ENCODE data around the gene CDH26. TPM values are rescaled to one million over a fixed set of nuclear protein-coding genes. Genes with fewer than 3 reads are reported as not detected.
"Not testable (repeated sequence)": the region's sequence is repeated elsewhere in the genome, so short reads cannot be mapped to it uniquely, and the experiment has no call there.

CDH26 gene
- total RNA-seq, 1 experiment from 2014 or later = 0.21 TPM

DNA sequence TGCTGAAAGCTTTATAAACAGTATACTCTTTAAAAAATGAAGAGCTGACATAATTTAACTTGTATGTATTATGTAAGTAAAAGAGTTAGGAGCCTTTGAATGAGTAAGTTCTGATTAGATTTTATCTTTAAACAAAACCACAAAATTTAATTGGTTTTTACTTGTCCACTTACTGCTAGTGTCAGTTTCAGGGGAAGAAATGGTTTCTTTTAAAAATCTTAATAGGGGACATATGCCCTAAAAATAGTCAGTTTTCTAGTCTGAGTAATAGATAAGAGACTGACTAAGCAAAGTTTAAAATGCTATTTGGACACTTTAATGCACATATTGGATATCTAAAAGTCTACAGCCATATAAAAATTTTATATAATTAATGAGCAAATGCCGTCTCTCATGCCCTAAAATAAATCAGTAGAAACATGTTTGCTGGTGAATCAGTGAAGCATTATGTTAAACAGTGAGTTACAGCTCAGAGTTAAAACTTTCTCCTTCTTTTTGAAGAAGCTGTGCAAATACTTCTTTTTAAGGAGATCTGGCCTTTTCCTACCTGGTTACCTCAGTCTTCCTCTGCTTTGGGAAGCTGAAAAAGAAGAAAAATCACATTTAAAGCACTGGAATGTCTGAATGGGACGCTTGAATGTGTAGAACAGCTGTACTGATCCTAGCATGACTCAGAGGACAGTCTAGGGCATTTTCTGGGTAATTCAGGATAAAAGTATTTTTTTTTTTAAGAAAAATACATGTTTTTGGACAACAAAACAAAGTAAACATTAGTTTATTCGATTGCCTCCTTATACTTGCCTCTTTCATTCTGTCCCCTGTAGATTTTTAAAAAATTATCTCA lies 55.3 kb downstream of the CDH26 start:
- no peak for DNase-seq (ENCODE audit: low spot score)

DNA sequence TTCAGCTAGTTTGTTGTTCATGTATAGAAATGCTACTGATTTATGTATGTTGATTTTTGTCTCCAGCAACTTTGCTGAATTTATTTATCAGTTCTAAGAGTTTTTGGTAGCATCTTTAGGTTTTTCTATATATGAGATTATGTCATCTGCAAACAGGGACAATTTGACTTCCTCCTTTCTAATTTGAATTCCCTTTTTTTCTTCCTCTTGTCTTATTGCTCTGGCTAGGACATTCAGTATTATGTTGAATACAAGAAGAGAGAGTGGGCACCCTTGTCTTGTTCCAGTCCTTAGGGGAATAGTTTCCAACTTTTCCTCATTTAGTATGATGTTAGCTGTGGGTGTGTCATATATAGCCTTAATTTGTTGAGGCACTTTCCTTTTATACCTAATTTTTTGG lies 58.2 kb downstream of the CDH26 start:
- DNase-seq (ENCODE audit: low spot score) = no peak

DNA sequence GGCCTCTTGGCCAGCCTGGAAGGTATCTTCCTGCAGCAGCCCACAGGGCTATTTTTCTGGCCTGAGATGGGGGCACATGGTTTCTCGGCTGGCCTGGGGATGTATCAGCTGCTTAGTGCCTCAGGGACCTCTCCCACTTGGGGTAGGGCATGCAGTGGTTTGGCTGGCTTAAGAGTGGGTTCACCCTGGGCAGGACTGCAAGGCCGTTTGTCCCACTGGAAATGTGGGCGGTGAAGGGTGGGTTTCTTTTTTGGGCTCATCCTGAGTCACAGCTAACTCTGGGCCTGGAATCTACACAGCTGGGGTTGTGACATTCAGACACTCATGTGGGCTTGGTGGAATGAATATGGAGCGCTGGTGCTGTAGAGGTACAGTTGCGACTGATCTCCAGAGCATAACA lies 62.0 kb downstream of the CDH26 start:
- no peak for DNase-seq (ENCODE audit: low spot score)

DNA sequence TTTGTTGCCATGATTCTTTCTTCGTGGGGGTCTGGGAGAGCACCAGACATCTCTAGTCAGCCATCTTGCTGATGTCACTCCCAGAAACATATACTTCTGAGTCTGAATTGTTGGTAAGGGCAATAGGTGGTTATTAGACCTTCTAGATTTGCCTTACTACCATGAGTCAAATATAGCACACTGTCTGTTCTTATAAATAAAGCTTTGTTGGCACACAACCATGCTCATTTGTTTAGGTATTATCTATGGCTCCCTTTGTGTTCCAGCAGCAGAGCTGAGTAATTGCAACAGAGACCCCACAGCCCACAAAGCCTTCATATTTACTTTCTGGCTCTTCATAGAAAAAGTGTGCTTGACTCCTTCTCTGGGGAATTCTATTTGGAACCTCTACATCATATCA lies 62.9 kb downstream of the CDH26 start:
- DNase-seq (ENCODE audit: low spot score) = no peak

DNA sequence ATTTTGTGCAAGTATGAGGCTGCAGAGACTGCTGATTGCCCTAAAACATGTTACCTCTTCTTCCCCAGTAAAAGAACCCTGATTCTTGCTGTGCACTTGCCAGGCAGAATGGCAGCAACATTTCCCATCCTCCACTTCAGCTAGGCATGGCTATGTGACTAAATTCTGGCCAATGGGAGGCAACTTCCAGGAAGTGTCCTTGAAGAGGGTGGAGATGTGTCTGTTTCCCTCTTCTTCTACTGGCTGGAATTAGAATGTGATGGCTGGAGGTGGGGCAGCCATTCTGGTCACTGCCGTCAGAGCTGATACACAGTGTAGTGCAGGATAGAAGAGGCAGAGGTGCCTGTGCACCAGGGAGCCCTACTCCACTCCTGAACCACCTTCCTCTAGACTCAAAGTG lies 64.6 kb downstream of the CDH26 start:
- no peak for DNase-seq (ENCODE audit: low spot score)

DNA sequence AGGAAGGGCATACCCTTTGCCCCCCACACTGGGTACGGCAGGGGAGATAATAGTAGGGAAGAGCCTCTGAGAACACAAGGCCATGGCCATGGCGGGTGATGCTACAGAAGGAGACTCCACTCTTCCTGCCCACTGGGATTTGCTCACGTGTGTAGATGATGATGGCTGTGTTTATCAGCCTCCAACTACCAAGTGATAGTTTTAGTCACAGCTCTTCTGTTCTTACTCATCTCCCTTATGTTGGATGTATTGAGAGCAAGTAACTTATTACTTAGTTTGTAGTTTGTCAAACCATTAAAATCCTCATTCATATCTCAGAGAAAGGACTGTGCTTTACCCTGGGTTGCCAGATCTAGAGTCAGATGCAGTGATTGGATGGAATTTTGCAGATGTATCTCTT lies 66.0 kb downstream of the CDH26 start:
- DNase-seq (ENCODE audit: low spot score) = no peak

DNA sequence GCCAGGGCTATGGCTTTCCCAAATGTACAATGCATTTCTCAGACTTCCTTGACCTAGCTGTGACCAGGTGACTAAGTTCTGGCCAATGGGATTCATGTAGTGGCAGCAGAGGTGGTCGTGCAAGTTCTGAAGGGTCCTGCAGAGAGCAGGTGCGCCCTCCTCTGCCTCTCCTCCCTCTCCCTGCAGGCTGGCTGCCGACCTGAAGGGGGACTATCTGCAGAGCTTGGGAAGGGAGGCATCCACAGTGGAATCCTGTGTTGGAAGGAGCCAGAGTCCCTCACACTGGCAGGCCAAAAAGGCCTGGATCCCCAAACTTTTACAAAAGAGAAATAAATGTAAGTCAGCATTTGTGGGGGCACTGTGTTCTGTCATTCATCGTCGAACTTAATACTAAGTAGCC lies 66.6 kb downstream of the CDH26 start:
- no peak for DNase-seq (ENCODE audit: low spot score)

DNA sequence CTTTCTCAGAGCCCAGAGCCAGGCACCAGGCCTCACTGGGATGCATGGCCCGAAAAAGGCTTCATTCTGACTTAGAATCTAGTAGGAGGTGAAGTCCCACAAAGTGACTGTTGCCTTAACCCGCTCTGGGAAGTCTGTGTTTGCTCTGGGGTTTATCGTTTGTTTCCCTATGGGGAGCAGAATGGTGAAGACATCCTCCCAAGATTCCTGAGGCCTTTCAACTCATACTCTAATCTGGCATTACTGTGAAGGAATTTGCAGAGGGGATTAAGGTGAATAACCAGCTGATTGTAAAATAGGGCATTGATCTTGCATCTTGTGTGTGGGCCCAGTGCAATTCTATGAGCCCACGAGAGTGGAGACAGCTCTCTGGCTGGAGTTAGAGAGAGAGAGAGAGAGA lies 67.8 kb downstream of the CDH26 start:
- no peak for DNase-seq (ENCODE audit: low spot score)

DNA sequence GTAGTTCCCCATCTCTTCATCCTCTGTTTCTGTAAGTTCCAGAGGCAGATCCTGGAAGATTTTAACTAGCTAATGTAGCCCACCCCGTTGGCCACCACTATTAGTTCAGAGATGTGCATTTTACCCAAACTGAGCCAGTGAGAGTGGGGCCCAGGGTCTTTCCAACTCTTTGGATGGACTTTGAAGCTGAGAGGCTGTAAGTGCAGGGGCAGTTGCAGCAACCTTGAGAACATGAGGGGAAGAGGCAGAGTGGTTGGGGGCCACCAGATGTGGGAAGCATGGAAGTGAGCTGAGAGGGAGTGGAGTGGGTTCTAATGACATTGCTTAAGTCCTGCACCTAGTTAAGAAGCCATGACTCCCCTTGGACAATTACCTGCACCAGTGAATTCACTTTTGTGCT lies 72.2 kb downstream of the CDH26 start:
- DNase-seq (ENCODE audit: low spot score) = no peak

DNA sequence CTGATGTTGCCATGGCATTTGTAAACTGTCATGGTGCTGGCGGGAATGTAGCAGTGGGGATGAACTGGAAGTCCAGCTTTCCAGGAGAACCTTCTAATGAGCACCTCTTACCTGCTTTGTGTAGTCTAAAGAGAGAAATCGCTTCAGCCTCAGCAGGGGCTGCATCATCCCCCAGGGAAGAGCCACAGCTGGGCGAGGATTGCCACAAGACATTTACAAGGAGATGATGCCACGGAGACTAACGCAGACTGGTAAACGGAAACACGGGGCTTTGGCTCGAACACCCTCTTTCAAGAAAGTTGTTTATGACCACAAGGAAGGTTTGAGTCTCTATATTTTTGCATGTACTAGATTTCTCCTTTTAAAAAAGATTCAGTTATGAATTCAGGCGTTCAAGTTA lies 72.9 kb downstream of the CDH26 start:
- DNase-seq (ENCODE audit: low spot score) = no peak

DNA sequence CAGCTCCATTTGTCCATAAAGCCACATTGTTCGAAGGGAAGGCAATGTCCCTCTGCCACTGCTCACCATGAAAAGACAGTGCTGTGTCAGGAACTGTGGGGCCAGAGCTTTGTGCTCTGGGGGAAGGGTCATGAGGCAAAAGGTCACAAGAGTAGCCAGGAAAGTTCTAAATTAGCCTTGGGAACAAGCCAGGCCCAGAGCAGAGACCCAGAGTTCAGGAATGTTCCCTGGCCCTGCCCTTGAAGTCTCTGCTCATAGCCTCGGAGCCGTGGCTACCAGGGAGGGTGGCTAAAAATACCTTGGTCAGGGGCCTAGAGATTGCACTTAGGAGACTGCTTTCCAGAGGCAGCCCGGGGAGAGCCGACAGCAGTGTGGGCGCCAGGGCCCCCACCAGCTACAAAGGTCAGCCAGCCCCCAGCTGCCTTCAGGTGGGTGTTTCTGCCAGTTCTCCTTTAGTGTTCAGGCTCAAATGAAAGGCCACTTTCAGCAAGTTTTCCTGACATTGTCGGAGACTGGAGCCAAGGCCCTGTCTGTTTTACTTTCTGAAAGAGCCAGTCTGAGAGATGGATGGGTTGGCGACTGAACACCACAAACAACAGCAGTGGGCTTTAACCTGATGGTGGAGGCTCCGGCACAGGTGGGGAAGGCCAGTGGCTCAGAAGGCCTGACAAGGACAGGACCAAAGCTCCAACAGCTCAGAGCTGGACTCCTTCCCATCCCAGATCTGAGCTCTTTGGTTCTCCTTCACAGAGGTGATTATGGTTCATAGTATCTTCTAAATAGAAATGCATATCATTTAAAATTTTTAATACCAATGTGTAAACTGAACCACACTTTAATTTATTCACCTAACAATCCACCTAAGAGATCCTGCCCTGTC lies 76.2 kb downstream of the CDH26 start:
- DNase-seq (ENCODE audit: low spot score) = no peak

DNA sequence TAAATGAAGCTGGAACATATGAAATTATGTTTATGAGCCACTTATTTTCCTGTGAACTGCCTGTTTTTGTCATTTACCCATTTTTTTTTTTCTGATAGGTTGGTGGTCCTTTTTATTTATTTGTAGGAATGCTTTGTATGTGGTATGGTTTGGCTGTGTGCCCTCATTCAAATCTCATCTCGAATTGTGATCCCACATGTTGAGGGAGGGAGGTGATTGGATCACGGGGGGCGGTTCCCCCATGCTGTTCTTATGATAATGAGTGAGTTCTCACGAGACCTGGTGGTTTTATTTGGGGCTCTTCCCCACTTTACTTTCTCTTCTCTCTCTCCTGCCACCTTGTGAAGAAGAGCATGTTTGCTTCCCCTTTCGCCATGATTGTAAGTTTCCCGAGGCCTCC lies 77.3 kb downstream of the CDH26 start:
- no peak for DNase-seq (ENCODE audit: low spot score)

DNA sequence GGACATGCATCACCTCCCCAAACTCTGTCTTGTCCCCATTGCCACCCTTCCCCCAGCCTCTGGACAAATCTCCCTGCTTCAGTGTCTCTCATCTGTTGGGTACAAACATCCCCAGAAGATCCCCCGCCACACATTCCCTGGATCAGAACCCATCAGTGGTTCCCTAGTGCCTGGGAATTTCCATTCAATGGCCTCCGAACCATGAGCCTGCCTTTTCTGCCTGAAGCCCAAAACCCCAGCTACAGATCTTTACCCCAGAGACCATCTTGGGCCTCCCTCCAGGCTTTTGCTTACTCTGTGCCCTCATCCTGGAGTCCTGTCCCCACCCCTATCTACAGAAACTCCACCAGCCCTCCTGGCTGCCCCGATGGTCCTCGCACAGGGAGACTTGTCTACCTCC lies 78.1 kb downstream of the CDH26 start:
- no peak for DNase-seq (ENCODE audit: low spot score)

DNA sequence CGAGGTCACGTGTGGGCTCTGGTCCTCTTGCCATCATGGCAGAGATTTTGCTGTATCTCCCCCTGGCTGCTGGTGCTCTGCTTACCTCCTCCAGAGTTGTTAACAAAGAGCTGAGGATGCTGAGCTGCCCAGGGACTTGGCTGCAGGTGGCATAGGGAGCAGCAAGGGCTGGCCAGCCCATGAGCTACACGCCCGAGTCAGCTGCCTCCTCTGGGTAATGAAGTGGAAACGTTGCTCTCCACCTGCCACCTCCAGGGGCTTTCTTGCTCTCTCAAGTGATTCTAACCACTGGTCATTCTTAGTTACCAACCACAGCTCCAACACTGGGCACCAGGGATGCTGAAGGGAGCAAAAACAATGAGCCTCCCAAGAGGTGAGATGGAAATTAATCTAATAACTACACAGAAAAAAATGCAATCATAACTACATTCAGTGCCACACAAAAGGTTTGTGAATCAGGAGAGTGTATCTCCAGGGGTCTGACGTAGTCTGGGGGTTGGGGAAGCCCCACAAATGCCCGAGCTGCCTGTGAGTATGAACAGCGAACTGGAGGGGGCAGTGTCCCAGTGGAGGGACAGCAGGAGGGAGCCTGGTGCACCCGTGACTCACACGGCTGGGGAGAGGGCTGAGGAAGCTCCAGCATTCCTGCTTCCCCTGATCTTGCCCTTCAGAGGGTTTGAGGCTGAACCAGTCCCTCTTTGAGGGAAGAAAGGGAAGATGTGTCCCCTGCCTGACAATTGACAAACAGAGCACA lies 78.7 kb downstream of the CDH26 start:
- no peak for DNase-seq (ENCODE audit: low spot score)

DNA sequence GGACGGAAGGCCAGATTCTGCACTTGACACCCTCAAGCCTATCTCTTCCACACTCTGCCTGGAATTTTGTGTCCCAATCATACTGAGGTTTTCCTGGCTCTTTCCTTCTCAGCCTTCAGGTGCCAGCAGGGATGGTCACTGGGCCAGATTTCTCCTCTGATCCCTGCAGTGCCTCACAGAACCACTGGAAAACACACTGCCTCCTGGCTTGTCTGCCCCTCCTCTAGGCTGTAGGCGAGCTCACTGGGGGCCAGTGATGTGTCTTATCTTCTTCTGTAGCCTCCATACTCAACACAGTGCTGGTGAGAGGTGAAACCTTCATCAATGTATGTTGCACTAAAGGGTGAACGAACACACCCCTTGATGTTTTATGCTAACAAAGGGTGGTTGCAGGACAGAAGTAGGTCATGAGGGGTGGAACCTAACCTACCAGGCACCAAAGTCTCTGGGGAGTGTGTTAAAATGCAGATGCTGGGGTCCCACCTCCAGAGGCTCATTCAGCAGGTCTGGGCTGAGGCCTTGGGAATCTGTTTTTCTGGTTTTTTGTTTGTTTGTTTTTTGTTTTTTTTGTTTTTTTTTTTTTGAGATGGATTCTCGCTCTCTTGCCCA lies 80.3 kb downstream of the CDH26 start:
- DNase-seq (ENCODE audit: low spot score) = no peak

DNA sequence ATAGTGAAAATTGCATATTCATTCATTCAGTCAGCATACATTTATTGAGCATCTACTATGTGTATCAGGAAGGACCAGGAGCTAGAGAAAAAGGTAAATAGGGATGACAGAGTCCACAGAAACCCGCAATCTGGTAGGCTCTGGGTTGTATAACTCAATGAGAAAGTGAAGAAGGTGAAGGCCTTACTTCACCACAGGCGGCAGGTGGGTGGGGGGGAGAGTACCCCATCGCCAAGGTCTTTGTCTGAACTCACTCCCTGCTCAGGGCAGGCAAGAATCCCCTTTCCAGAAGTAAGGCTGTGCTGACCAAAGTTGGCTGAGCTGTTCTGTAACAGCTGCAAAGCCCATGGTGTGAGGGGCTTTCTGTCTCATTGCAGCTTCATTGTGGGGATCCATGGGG lies 81.3 kb downstream of the CDH26 start:
- DNase-seq (ENCODE audit: low spot score) = no peak

DNA sequence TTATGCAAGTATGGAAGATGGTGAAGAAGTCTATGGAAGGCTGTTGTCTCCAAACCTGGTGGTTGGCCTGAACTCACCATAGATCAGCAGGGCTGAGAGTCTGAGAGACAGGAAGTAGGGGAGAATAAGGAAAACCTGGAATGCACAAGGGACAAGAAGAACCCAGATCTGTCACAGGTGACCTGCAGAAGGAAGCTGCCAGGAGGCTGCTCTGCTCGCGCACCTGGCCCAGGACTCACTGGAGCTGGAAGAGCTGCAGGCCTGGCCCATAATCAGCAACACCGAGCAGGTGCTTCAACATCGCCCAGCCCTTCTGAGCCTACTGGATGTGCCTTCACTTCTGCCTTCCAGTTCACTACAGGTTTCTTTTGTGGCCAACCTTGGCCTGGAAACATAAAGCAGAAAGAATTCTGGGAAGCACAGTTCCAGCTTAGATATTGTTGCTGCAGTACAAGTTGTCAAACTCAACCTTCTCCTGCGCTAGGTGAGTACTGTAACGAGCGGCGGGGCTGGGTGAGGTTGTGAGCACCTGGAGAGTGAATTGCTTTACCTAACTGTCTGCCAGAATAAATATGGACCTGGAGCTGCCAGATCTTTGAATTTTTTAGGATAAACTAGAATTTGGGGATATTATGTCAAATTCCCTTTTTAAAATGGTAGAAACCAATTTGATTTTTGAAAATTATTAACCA lies 82.4 kb downstream of the CDH26 start:
- no peak for DNase-seq (ENCODE audit: low spot score)

DNA sequence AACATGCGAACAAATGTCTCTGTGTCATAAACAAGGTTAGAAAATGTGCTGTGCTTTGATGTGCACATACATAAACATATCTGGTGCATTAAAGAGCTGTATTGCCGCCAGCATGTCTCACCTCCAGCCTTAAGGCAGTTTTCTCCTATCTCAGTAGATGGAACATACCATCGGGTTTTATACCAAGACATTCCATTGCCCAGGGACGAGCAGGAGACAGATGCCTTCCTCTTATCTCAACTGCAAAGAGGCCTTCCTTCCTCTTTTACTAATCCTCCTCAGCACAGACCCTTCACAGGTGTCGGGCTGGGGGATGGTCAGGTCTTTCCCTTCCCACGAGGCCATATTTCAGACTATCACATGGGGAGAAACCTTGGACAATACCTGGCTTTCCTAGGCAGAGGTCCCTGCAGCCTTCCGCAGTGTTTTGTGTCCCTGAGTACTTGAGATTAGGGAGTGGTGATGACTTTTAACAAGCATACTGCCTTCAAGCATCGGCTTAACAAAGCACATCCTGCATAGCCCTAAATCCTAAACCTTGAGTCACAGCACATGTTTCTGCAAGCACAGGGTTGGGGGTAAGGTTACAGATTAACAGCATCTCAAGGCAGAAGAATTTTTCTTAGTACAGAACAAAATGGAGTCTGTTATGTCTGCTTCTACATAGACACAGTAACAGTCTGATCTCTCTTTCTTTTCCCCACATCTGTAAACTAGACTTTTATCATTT lies 83.4 kb downstream of the CDH26 start:
- not testable (repeated sequence) for DNase-seq (ENCODE audit: low spot score)

DNA sequence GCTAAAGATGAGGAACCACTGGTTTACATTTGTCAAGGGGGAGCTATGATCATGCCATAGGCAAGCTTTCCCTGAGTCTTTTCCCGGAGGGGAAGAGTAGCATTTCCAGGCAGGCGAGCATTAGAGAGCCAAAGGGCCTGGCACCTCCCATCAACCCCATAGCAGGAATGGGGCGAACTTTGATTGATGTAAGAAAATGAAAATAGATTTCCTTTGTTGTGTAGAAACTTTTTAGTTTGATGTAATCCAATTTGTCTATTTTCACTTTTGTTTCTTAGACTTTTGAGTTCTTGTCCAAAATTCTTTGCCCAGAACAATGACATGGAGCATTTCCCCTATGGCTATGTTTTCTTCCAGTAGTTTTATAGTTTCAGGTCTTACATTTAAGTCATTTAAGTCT lies 85.2 kb downstream of the CDH26 start:
- no peak for DNase-seq (ENCODE audit: low spot score)

DNA sequence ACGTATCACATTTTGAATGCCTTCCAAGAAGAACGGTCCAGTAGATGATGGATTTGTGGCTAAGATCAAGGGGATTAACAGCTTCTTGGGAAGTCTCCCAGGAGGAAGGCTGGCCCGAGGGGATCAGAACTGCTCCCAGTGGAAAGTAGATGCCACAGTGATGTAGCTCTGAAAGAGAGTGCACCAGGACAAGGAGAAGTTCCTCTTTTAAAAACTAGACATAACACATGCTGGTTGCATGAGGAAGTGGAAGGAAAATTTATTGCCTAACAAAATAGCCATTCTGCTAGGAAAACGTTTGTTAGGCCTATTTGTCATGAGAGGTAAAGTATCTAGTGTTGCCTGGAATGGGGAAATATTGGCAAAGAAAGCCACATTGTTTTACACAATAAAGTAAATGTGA lies 87.8 kb downstream of the CDH26 start:
- DNase-seq (ENCODE audit: low spot score) = peak; percentile 37

DNA sequence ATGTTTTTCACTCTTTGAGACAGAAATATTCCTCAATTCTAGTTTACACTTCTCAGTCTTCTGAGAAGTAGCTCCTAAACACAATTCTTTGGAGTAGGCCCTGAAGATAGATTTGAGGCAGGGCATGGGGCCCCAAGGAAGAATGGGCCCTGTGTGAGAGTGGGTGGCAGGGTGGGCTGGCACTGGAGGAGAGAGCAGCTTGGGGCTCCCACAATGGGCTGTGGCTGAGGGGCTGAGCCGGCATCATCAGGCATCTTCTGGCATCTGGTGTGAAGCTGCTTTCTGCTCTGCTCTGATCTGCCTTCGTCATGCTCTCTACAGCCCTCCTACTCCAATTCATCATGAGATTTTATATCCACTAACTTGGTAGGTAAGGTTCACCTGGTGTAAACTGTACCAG lies 88.2 kb downstream of the CDH26 start:
- DNase-seq (ENCODE audit: low spot score) = no peak
